ENCODE measurements around the gene QRSL1. TPM values are rescaled to one million over a fixed set of nuclear protein-coding genes. Genes with fewer than 3 reads are reported as not detected.
"Not testable (repeated sequence)": the region's sequence is repeated elsewhere in the genome, so short reads cannot be mapped to it uniquely, and the experiment has no call there.

QRSL1 gene, protein sequence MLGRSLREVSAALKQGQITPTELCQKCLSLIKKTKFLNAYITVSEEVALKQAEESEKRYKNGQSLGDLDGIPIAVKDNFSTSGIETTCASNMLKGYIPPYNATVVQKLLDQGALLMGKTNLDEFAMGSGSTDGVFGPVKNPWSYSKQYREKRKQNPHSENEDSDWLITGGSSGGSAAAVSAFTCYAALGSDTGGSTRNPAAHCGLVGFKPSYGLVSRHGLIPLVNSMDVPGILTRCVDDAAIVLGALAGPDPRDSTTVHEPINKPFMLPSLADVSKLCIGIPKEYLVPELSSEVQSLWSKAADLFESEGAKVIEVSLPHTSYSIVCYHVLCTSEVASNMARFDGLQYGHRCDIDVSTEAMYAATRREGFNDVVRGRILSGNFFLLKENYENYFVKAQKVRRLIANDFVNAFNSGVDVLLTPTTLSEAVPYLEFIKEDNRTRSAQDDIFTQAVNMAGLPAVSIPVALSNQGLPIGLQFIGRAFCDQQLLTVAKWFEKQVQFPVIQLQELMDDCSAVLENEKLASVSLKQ
- total RNA-seq (2014; rRNA removed; shearing (Covaris generic)) (8.0 and 9.7 TPM in 2 replicates), polyA plus RNA-seq (2016; fragmentation: Nextera tagmentation; extraction: Ambion mirVana) (7.7 and 7.8 TPM in 2 replicates)

GRCh38 chr6:106629103-106629858 is at the start of gene QRSL1, which contains the start of gene RTN4IP1:
QRSL1 (plus strand) TSS chr6:106629578; CDS start chr6:106629682, 104 bp downstream.
RTN4IP1 (minus strand) TSS chr6:106629498; CDS start chr6:106629021, 477 bp downstream.
- Histone ChIP-seq H3K9me3 (ENCODE audit: low read depth) (no peaks in the 10 kb centered on the region), H4K20me1 (ENCODE audit: insufficient read depth) (no peaks in the 10 kb centered on the region), H3K4me1 (ENCODE audit: insufficient read depth) (peaks cover 7% of the 10 kb centered on the region; the same call in 1 of the 2 replicates), H3K9ac (peak within 1 kb of the TSS; percentile 95), H3K4me2 (ENCODE audit: unreplicated experiment) (peak within 1 kb of the TSS; percentile 94), H3K9me2 (ENCODE audit: insufficient read depth) (no peaks in the 10 kb centered on the region), H3K79me2 (ENCODE audit: insufficient read depth) (peaks cover 60% of the 10 kb centered on the region), H3K36me3 (ENCODE audit: low read depth) (no peaks in the 10 kb centered on the region), H2AFZ (peak within 1 kb of the TSS; percentile 97), H3F3A (ENCODE audit: insufficient read depth) (no peaks in the 10 kb centered on the region), H3K4me3 (peak within 1 kb of the TSS; percentile 99), H3K27ac (peak within 1 kb of the TSS; percentile 62), H3K27me3 (replicated peaks; ENCODE audit: insufficient read depth) (no peaks in the 10 kb centered on the region)
- TF ChIP-seq EZH2phosphoT487 (IDR thresholded peaks at IDR 0.05; ENCODE audit: insufficient read depth, low read depth): no peak
- no peak for TF ChIP-seq EZH2 (IDR thresholded peaks at IDR 0.05; ENCODE audit: insufficient read depth, poor library complexity, severe bottlenecking)
- DNase-seq: peak; percentile 94
- in situ Hi-C loops (cut with MboI): no loop called here
- WGBS, 2 experiments (ENCODE audit: low coverage in 1 of 2, low lambda C conversion rate in 2 of 2, missing lambda C conversion rate in 2 of 2): 1% methylated on average over 45 to 46 of the region's 46 CpGs

DNA sequence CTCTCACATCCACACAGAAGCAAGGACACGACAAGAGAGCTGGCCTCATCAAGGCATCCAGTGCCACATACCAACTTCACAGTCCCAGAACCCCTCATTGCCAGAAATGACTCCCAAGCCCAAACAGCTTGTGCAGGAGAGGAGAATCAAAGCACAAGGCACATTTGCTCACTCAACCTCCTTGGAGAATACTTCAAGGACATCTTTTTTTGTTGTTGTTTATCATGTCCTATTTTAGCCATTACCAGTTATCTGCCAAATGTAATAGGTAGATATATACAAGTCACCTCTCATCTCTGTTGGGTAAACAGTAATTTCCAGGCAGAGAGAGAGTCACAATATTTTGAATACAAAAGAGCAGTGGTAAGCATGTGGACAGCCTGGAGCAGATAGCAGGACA is 47.9 kb upstream of the QRSL1 start:
- H3K9me3 ChIP-seq (ENCODE audit: low read depth): no peaks in the 10 kb centered on the region
- H3F3A ChIP-seq (ENCODE audit: insufficient read depth): no peaks in the 10 kb centered on the region
- no peak for DNase-seq
- H4K20me1 ChIP-seq (ENCODE audit: insufficient read depth): no peaks in the 10 kb centered on the region
- no peak overlapping the region for H3K4me2 ChIP-seq (ENCODE audit: unreplicated experiment)
- H3K36me3 ChIP-seq (ENCODE audit: low read depth): no peaks in the 10 kb centered on the region
- H3K27me3 ChIP-seq (replicated peaks; ENCODE audit: insufficient read depth): no peaks in the 10 kb centered on the region
- TF ChIP-seq EZH2 (IDR thresholded peaks at IDR 0.05; ENCODE audit: insufficient read depth, poor library complexity, severe bottlenecking) (no peak), EZH2phosphoT487 (IDR thresholded peaks at IDR 0.05; ENCODE audit: insufficient read depth, low read depth) (no peak)
- no peak overlapping the region for H3K27ac ChIP-seq
- no peaks in the 10 kb centered on the region for H3K9me2 ChIP-seq (ENCODE audit: insufficient read depth)
- no peak overlapping the region for H2AFZ ChIP-seq
- no peak overlapping the region for H3K9ac ChIP-seq
- in situ Hi-C loops (cut with MboI): no loop called here
- 0 out of 2 replicates have a peak, but pooled peaks cover 3% of the 10 kb centered on the region for H3K4me1 ChIP-seq (ENCODE audit: insufficient read depth)
- H3K4me3 ChIP-seq: no peak overlapping the region
- 96 to 100% methylated on average over 1 of the region's 1 CpG for WGBS, 2 experiments (ENCODE audit: low coverage in 1 of 2, low lambda C conversion rate in 2 of 2, missing lambda C conversion rate in 2 of 2)
- H3K79me2 ChIP-seq (ENCODE audit: insufficient read depth): no peaks in the 10 kb centered on the region

DNA sequence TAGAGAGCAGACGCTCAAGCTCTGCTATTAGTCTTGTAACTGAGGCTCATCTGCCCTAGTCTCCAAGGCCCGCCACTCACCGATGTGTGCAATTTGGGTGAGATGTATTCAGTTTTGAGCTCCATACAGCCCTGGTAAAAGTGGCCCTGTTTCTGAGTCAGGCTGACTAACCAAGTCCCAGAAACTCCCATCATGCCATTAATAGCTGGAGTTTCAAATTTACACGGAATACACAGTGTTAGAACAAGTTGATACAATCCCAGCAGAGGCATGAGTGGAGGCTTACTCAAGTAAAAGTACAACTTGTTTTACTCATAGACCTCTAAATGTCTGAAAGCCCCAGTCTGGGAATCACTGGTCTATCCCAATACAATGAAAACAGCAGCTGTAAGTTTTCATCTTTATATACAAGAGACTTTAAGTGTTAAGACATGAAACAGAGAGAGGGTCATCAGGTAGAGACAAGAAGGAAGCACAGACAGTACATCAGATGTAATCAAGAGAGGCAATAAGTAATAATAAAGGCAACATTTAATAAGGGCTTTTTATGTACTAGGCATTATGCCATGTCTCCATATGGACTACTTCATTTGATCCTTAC is 42.5 kb upstream of the QRSL1 start:
- Histone ChIP-seq H3F3A (ENCODE audit: insufficient read depth) (peaks cover 31% of the 10 kb centered on the region), H3K27me3 (replicated peaks; ENCODE audit: insufficient read depth) (no peaks in the 10 kb centered on the region), H4K20me1 (ENCODE audit: insufficient read depth) (no peaks in the 10 kb centered on the region), H3K9me3 (ENCODE audit: low read depth) (no peaks in the 10 kb centered on the region), H3K27ac (no peak overlapping the region; the same call in 1 of the 2 replicates), H3K9me2 (ENCODE audit: insufficient read depth) (no peaks in the 10 kb centered on the region), H3K79me2 (ENCODE audit: insufficient read depth) (no peaks in the 10 kb centered on the region), H3K4me1 (ENCODE audit: insufficient read depth) (peaks cover 20% of the 10 kb centered on the region), H3K4me2 (ENCODE audit: unreplicated experiment) (no peak overlapping the region), H2AFZ (no peak overlapping the region), H3K36me3 (ENCODE audit: low read depth) (no peaks in the 10 kb centered on the region), H3K9ac (no peak overlapping the region), H3K4me3 (no peak overlapping the region)
- DNase-seq: peak; percentile 63
- TF ChIP-seq EZH2phosphoT487 (IDR thresholded peaks at IDR 0.05; ENCODE audit: insufficient read depth, low read depth) (no peak), EZH2 (IDR thresholded peaks at IDR 0.05; ENCODE audit: insufficient read depth, poor library complexity, severe bottlenecking) (no peak)
- in situ Hi-C loops (cut with MboI): no loop called here
- WGBS, 2 experiments (ENCODE audit: low coverage in 1 of 2, low lambda C conversion rate in 2 of 2, missing lambda C conversion rate in 2 of 2): 80 to 83% methylated on average over 4 of the region's 4 CpGs

GRCh38 chr6:106588937-106589336 is 40.4 kb upstream of the QRSL1 start:
- H3K9me3 ChIP-seq (ENCODE audit: low read depth); H3K4me2 ChIP-seq (ENCODE audit: unreplicated experiment); H3K9me2 ChIP-seq (ENCODE audit: insufficient read depth); H4K20me1 ChIP-seq (ENCODE audit: insufficient read depth); DNase-seq; H3K9ac ChIP-seq; H3K79me2 ChIP-seq (ENCODE audit: insufficient read depth); H3K4me3 ChIP-seq; in situ Hi-C loops (cut with MboI); H3K27me3 ChIP-seq (replicated peaks; ENCODE audit: insufficient read depth); H2AFZ ChIP-seq; H3K36me3 ChIP-seq (ENCODE audit: low read depth); H3K27ac ChIP-seq: not testable (repeated sequence)
- 63 to 79% methylated on average over 4 to 5 of the region's 5 CpGs for WGBS, 2 experiments (ENCODE audit: low coverage in 1 of 2, low lambda C conversion rate in 2 of 2, missing lambda C conversion rate in 2 of 2)
- Histone ChIP-seq H3F3A (ENCODE audit: insufficient read depth) (peaks cover 37% of the 10 kb centered on the region), H3K4me1 (ENCODE audit: insufficient read depth) (peaks cover 25% of the 10 kb centered on the region)

Data from GM23248 (cell line).